Colonic mucosa (tissue), 4 donors: ENCODE results near the gene LAMP5. TPM values are rescaled to one million over a fixed set of nuclear protein-coding genes. Genes with fewer than 3 reads are reported as not detected.

Source experiments
- DNase-seq: peaks from one replicate; pipeline ENCODE4 v3.0.0-alpha.2; 2020
- H3K27ac ChIP-seq: fragments of 200-600 bp; one replicate; pipeline ENCODE4 v1.8.0; 2021
- H3K27me3 ChIP-seq: fragments of 200-600 bp; one replicate; pipeline ENCODE4 v1.8.0; 2021
- H3K36me3 ChIP-seq: fragments of 200-600 bp; one replicate; pipeline ENCODE4 v1.8.0; 2021
- H3K4me1 ChIP-seq: fragments of 200-600 bp; one replicate; pipeline ENCODE4 v1.8.0; 2021; ENCODE audit warnings: mild to moderate bottlenecking
- H3K4me3 ChIP-seq: fragments of 200-600 bp; one replicate; pipeline ENCODE4 v1.8.0; 2021
- H3K9ac ChIP-seq, 2 donors: one replicate each; pipeline ENCODE4 v1.7.0; 2013; ENCODE audit warnings: control low read depth in 2 of 2, low read depth in 2 of 2, low read length in 2 of 2
- H3K9me3 ChIP-seq: fragments of 200-600 bp; one replicate; pipeline ENCODE4 v1.8.0; 2021
- CTCF ChIP-seq: fragments of 200-600 bp; IDR thresholded peaks from one replicate; pipeline ENCODE4 v1.8.0; 2022; ENCODE audit warnings: antibody characterized with exemption, mild to moderate bottlenecking
- intact Hi-C: fragments of 100-400 bp; cut with DNase I; formaldehyde crosslinking; loops from one replicate; pipeline ENCODE4 v1.14.1; 2022
- total RNA-seq, 2 donors: library from RNA; stranded (reverse); fragmentation: NEBNext Ultra II Directional in 1 of 2; extraction: Animal tissue kit (Norgen Biotek cat#: 25700) in 1 of 2; gene quantifications; one replicate each; pipeline ENCODE4 v1.2.1, GENCODE V29; 2021
- donor health status: healthy.
- donor health status: DM: no; HTN: no; CAD: no.
- donor health status: DM: no; HTN: no; CAD: no.

The LAMP5 gene
- total RNA-seq, 2 donors from 2014 or later, result 0.30 to 0.32 TPM

GRCh38 chr20:9476637-9477036, 37.8 kb upstream of the LAMP5 start:
- no peaks in the 10 kb centered on the region for H3K27me3 ChIP-seq
- H3K36me3 ChIP-seq, result no peaks in the 10 kb centered on the region
- no peak for DNase-seq
- intact Hi-C loops, result no loop called here
- no peak overlapping the region for H3K9ac ChIP-seq
- H3K27ac ChIP-seq, result no peak overlapping the region
- TF ChIP-seq CTCF, result no peak
- H3K4me3 ChIP-seq, result no peak overlapping the region
- H3K4me1 ChIP-seq, result no peaks in the 10 kb centered on the region
- no peaks in the 10 kb centered on the region for H3K9me3 ChIP-seq

- Histone ChIP-seq H3K9ac (no peak overlapping the region), H3K36me3 (no peaks in the 10 kb centered on the region)
Observed at GRCh38 chr20:9478771-9479170, 35.6 kb upstream of the LAMP5 start.

GRCh38 chr20:9480066-9480465, 34.3 kb upstream of the LAMP5 start:
- Histone ChIP-seq H3K9me3 (no peaks in the 10 kb centered on the region), H3K36me3 (no peaks in the 10 kb centered on the region), H3K9ac (no peak overlapping the region), H3K4me3 (no peak overlapping the region), H3K27ac (no peak overlapping the region), H3K4me1 (no peaks in the 10 kb centered on the region), H3K27me3 (no peaks in the 10 kb centered on the region)
- intact Hi-C loops, result no loop called here
- TF ChIP-seq CTCF, result no peak
- DNase-seq, result no peak

More at GRCh38 chr20:9478771-9479170, 35.6 kb upstream of the LAMP5 start:
- no peak overlapping the region for H3K4me3 ChIP-seq
- no peak for TF ChIP-seq CTCF
- DNase-seq, result no peak
- H3K4me1 ChIP-seq, result no peaks in the 10 kb centered on the region
- H3K27ac ChIP-seq, result no peak overlapping the region
- no peaks in the 10 kb centered on the region for H3K27me3 ChIP-seq
- no peaks in the 10 kb centered on the region for H3K9me3 ChIP-seq
- intact Hi-C loops, result no loop called here

- Histone ChIP-seq H3K27ac (no peak overlapping the region), H3K9ac (no peak overlapping the region), H3K36me3 (no peaks in the 10 kb centered on the region), H3K4me3 (no peak overlapping the region), H3K4me1 (no peaks in the 10 kb centered on the region), H3K9me3 (no peaks in the 10 kb centered on the region), H3K27me3 (no peaks in the 10 kb centered on the region)
- DNase-seq, result no peak
- intact Hi-C loops, result no loop called here
- no peak for TF ChIP-seq CTCF
Observed at GRCh38 chr20:9482180-9482579, 32.2 kb upstream of the LAMP5 start.

GRCh38 chr20:9483131-9483530, 31.3 kb upstream of the LAMP5 start:
- no peaks in the 10 kb centered on the region for H3K36me3 ChIP-seq
- no peak for TF ChIP-seq CTCF
- no peak overlapping the region for H3K9ac ChIP-seq
- H3K4me1 ChIP-seq, result no peaks in the 10 kb centered on the region
- no peaks in the 10 kb centered on the region for H3K9me3 ChIP-seq
- H3K27me3 ChIP-seq, result no peaks in the 10 kb centered on the region
- DNase-seq, result no peak
- intact Hi-C loops, result no loop called here
- H3K4me3 ChIP-seq, result no peak overlapping the region
- H3K27ac ChIP-seq, result no peak overlapping the region
